GM10248 (cell line): ENCODE results near the gene GAP43.

ENCODE experiments used
- CTCF ChIA-PET: fragments of 300-600 bp; sonication (Branson Sonifier 250); formaldehyde crosslinking; extraction: SDS; loops from one replicate; lab custom pipeline; 2021; ENCODE audit warnings: antibody characterized with exemption; lab: Yijun Ruan, JAX
- POLR2A ChIA-PET: fragments of 350-650 bp; sonication (Branson Sonifier 250); formaldehyde crosslinking; extraction: SDS; loops from one replicate; lab custom pipeline; 2020; ENCODE audit warnings: antibody characterized with exemption; lab: Yijun Ruan, JAX
- DNase-seq: peaks from one replicate; pipeline ENCODE4 v3.0.0; 2012; ENCODE audit errors: extremely low spot score
- TF ChIP-seq, protein P1 (sequence below): IDR thresholded peaks from 2 replicates; pipeline ENCODE4 v1.5.1; 2012; ENCODE audit warnings: mild to moderate bottlenecking, low read depth; ENCODE audit errors: extremely low read depth, missing control alignments, control extremely low read depth

GAP43 gene

DNA sequence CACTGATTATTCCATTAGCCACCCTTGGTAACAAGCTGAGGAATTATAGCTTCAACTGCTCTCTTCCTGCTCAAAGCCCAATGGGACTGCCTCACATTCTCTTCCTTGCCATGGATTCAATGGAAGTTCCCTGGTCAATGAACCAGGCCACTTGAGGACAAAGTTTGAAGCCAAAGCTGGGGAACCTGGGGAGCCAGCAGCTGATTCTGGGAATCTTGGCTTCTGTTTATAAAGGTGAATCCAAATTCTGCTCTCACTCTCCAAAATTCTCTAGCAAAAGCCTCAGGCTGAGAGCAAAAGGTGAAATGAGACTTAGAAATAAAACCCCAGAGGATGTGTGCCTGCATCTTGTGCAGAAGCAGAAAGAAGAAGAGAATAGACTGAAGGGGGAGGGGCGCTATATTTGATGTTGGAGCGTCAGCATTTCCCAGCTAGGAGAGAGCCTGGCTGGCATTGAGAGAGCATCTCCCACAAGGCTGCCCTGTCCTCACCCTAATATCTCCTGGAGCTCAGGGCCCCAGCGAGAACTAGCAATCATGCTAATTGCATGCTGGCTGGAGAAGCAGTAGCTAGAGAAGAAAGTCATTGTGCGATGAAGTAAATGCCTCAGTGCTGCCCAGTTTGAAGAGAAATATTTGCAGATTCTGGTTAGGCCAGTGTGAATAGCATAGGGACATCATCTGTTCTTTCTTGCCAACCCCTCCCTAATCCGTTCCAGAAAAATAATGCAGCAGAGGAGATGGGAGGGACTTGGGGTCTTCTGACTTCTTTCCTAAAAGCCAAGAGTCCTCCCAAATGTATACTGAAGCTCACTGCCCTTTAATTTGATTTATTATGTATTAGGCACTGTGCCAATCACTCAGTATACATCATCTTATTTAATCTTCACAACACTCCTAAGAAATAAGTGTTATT lies 34.9 kb upstream of the GAP43 start:
- POLR2A ChIA-PET: no interaction called here

DNA sequence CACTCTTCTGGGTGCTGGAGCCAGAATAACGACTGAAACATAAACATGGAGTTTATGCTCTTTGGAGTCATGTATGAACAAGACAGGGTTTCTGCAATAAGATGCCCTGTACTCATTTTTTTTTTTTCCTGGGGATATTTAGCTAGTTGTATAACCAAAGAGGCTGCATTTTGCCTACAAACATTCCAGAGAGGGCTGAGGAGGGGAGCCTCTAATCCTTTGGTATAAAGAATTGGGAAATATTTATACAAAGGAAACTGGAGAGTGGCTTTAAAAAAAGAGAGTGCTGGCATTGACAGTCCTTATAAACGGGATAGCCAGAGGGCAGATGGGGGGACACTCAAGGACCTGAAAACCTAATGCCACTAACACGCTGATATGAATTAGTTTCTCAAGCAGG lies 32.4 kb upstream of the GAP43 start:
- DNase-seq: no peak
- POLR2A ChIA-PET: no interaction called here
- CTCF ChIA-PET: interaction anchor here (1.1 kb wide), 1 partner anchor 36 kb away, joined by 3 read pairs; no protein-coding TSS in a partner anchor
- TF ChIP-seq, protein P1, sequence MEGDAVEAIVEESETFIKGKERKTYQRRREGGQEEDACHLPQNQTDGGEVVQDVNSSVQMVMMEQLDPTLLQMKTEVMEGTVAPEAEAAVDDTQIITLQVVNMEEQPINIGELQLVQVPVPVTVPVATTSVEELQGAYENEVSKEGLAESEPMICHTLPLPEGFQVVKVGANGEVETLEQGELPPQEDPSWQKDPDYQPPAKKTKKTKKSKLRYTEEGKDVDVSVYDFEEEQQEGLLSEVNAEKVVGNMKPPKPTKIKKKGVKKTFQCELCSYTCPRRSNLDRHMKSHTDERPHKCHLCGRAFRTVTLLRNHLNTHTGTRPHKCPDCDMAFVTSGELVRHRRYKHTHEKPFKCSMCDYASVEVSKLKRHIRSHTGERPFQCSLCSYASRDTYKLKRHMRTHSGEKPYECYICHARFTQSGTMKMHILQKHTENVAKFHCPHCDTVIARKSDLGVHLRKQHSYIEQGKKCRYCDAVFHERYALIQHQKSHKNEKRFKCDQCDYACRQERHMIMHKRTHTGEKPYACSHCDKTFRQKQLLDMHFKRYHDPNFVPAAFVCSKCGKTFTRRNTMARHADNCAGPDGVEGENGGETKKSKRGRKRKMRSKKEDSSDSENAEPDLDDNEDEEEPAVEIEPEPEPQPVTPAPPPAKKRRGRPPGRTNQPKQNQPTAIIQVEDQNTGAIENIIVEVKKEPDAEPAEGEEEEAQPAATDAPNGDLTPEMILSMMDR: no peak

More for the DNA sequence above, 34.9 kb upstream of the GAP43 start:
- CTCF ChIA-PET: interaction anchor here (0.6 to 0.8 kb wide), 2 partner anchors 11 to 34 kb away, joined by 3 read pairs; no protein-coding TSS in a partner anchor
- TF ChIP-seq, protein P1: no peak
- DNase-seq: no peak

DNA sequence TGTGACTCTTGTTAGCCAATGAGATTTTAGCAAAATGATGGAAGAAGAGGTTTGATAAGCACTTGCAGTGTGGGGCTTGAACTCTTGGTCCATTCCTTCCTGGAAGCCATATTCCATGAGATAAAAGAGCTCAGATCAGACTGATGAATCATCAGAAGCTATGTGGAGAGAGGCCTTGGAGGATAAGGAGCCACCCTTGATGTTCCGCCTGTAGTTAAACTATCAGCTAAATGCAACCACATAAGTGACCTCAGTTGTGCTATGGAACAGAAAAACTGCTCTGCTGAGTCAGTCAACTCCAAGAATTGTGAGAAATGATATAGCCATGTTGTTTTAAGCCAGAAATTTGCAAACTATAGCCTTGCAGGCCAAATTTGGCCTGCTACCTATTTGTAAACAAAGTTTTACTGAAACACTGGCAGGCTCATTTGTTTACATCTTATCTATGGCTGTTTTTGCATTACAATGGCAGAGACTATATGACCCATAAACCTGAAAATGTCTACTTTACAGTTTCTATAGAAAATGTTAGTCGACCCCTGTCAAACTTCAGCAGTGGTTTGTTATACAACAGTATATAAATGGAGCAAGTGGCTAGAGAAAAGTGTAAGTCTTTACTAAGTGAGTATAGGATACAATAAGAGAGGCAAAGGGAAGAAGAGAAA lies 27.6 kb upstream of the GAP43 start:
- TF ChIP-seq, protein P1: no peak
- ChIA-PET CTCF (interaction anchor here (1.2 kb wide), 1 partner anchor 15 kb away, joined by 3 read pairs; no protein-coding TSS in a partner anchor), POLR2A (no interaction called here)
- no peak for DNase-seq

DNA sequence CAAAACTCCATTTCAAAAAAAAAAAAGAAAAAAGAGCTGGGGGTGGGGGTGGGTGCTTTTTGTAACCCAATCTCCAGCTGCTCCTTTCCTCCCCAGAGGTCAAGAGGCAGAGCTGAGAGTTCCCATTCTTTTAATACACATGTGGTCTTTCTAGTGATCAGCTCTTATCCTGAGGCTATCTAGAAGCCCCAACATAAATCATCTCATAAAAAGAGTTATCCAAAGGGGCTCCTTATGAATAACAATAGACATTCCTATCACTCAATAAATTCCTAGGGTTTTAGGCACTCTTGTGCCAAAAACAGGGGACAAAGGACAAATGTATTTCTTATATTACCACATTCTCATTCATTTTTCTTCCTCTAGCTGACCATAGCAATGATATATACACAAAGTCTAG lies 25.1 kb upstream of the GAP43 start:
- DNase-seq: no peak
- POLR2A ChIA-PET: no interaction called here
- TF ChIP-seq, protein P1: no peak
- CTCF ChIA-PET: interaction anchor here (0.8 to 1.4 kb wide), 2 partner anchors 15 to 22 kb away, joined by 3 to 4 read pairs; no protein-coding TSS in a partner anchor

DNA sequence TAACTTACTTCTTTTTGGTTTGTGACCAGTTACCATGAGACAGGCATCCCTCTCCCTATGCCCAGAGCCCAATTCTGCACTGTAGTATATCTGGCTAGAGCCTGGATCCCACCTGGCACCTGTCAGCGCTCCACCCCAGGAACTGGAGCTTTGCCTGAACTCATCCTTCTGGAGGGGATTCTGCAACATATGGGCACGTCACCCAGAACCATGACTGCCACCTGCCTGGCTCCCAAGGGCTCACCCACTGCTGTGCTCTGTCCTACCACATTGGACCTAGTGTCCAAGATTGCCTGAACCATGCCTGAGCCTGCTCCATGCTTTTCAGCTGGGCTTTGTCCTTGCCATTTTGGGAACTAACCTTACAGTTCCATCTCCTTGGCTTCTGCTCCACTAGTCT lies 21.1 kb upstream of the GAP43 start:
- TF ChIP-seq, protein P1: no peak
- CTCF ChIA-PET: interaction anchor here (2.0 kb wide), 1 partner anchor 13 kb away, joined by 5 read pairs; no protein-coding TSS in a partner anchor
- POLR2A ChIA-PET: no interaction called here
- DNase-seq: no peak

DNA sequence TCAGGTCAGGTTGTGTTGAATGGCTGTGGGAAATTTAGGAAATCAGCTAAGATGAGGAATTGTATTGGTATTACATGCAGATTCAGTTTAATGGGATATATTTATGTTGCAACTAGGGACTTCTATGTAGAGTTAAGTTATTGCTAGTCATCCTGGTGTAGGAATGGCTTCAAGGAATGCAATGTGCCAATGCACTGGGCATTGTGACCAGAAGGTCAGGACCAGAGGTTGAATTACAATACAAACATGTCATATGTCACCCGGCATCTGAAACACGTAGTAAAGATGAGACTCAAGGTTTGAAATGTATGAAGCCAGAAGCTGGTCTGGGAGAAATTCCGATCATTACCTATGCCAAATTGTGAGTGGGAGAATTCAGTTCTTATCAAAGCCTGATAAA lies 11.7 kb upstream of the GAP43 start:
- ChIA-PET CTCF (interaction anchor here (1.4 to 1.9 kb wide), 2 partner anchors 10 to 132 kb away, joined by 3 to 7 read pairs; no protein-coding TSS in a partner anchor), POLR2A (no interaction called here)
- no peak for DNase-seq
- TF ChIP-seq, protein P1: no peak
